Endodermal cell (in vitro differentiated cells): ENCODE results near the gene DNAAF5. TPM values are rescaled to one million over a fixed set of nuclear protein-coding genes. Genes with fewer than 3 reads are reported as not detected.

ENCODE experiments used
- DNase-seq: peaks from one replicate; pipeline ENCODE4 v3.0.0-alpha.2; 2017
- H3K27ac ChIP-seq: 2 replicates; pipeline ENCODE4 v1.5.1; 2013; ENCODE audit warnings: mild to moderate bottlenecking, low read depth, low read length, moderate library complexity
- H3K27me3 ChIP-seq: 2 replicates; pipeline ENCODE4 v1.6.1; 2013; ENCODE audit warnings: mild to moderate bottlenecking, low read length, moderate library complexity; ENCODE audit not compliant: insufficient read depth, control insufficient read depth, poor library complexity, severe bottlenecking
- H3K36me3 ChIP-seq: 2 replicates; pipeline ENCODE4 v1.7.0; 2013; ENCODE audit warnings: mild to moderate bottlenecking, low read length, moderate library complexity; ENCODE audit not compliant: control insufficient read depth, insufficient read depth
- H3K4me1 ChIP-seq: one replicate; pipeline ENCODE4 v1.7.0; 2013; ENCODE audit warnings: low read length; ENCODE audit not compliant: control insufficient read depth, insufficient read depth
- H3K4me3 ChIP-seq: 2 replicates; pipeline ENCODE4 v1.5.1; 2013; ENCODE audit warnings: mild to moderate bottlenecking, low read length, moderate library complexity
- H3K9ac ChIP-seq: 2 replicates; pipeline ENCODE4 v1.6.1; 2013; ENCODE audit warnings: mild to moderate bottlenecking, low read length, moderate library complexity; ENCODE audit not compliant: poor library complexity, severe bottlenecking; ENCODE audit errors: extremely low read depth
- H3K9me3 ChIP-seq: 2 replicates; pipeline ENCODE4 v1.6.1; 2013; ENCODE audit warnings: mild to moderate bottlenecking, low read length, moderate library complexity; ENCODE audit not compliant: control insufficient read depth
- H3K27ac Mint-ChIP-seq: 2 replicates; pipeline ENCODE4 v1.8.0; 2020; ENCODE audit warnings: mixed read lengths
- H3K27me3 Mint-ChIP-seq: 2 replicates; pipeline ENCODE4 v1.8.0; 2021; ENCODE audit warnings: mild to moderate bottlenecking, mixed read lengths; ENCODE audit not compliant: insufficient read depth
- H3K36me3 Mint-ChIP-seq: 2 replicates; pipeline ENCODE4 v1.8.0; 2020; ENCODE audit warnings: low read depth, mixed read lengths
- H3K4me1 Mint-ChIP-seq: 2 replicates; pipeline ENCODE4 v1.8.0; 2020; ENCODE audit warnings: mixed read lengths
- H3K4me3 Mint-ChIP-seq: 2 replicates; pipeline ENCODE4 v1.8.0; 2020; ENCODE audit warnings: mild to moderate bottlenecking, moderate library complexity, mixed read lengths
- H3K9me3 Mint-ChIP-seq: 2 replicates; pipeline ENCODE4 v1.8.0; 2020; ENCODE audit warnings: mild to moderate bottlenecking, mixed read lengths
- WGBS, 2 experiments: methylation state at CpG; one replicate each; pipeline versions ENCODE4 v1.1.5 to v1.1.7; 2013; ENCODE audit warnings: missing lambda C conversion rate in 2 of 2, mixed read lengths in 1 of 2; ENCODE audit not compliant: insufficient coverage in 1 of 2, insufficient read length in 1 of 2; 5-methylcytosine and 5-hydroxymethylcytosine counted together
- total RNA-seq, 2 donors: library from RNA; stranded (reverse); fragmentation: NEBNext Ultra II Directional in 1 of 2; extraction: Animal tissue kit (Norgen Biotek cat#: 25700) in 1 of 2; gene quantifications; 2 replicates in 1 of 2; 3 replicates in 1 of 2; pipeline ENCODE4 v1.2.1, GENCODE V29; 2021
- TF ChIP-seq, protein P1 (sequence below): fragments of 200-600 bp; sonication (generic); conservative IDR thresholded peaks from 2 replicates; pipeline ENCODE4 v1.5.0; 2021; ENCODE audit warnings: antibody characterized with exemption, mild to moderate bottlenecking

DNAAF5 gene
- total RNA-seq, 2 donors from 2014 or later: 54.2 to 54.3 TPM

DNA sequence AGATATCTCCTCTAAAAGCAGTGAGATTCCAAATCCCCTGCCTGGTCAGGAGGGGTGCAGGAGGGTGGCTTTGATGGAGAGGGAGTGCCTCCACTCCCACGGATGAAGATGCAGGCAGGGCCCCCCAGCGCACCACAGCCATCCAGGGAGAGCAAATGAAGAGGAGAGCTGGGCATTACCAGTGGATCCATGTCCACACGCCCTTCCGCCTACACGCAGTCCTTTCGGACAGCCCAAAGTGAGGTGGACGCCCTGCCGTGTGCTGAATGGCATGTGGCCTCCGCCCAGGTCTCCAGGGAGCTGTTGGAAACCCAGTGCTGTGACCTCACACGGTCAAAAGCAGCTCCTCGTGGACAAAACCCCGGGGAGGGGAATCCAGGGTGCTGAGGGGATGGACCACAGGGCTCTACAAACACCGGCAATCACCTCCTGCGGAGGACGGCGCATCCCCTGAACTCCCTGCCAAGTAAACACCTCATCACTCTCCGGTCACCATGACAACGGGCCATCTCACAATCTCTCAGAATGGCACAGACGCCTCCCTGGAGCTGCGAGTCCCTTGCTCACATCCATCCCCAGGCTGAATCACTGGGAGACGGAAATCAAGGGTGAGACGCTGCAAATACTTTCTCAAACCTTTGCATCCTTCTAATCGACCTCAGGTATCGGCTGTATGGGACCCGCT lies 35.0 kb upstream of the DNAAF5 start:
- Mint-ChIP-seq H3K27ac (no peak overlapping the region), H3K4me3 (no peak overlapping the region), H3K36me3 (peaks cover 69% of the 10 kb centered on the region), H3K27me3 (no peaks in the 10 kb centered on the region), H3K4me1 (no peaks in the 10 kb centered on the region), H3K9me3 (peaks cover 59% of the 10 kb centered on the region)
- no peaks in the 10 kb centered on the region for H3K27me3 ChIP-seq
- H3K9me3 ChIP-seq: peaks cover 23% of the 10 kb centered on the region
- WGBS, 2 experiments: 94% methylated on average over 22 to 25 of the region's 25 CpGs
- H3K4me1 ChIP-seq: no peaks in the 10 kb centered on the region
- H3K36me3 ChIP-seq: peaks cover 13% of the 10 kb centered on the region
- H3K4me3 ChIP-seq: no peak overlapping the region
- DNase-seq: peak; percentile 29
- H3K9ac ChIP-seq: no peak overlapping the region
- H3K27ac ChIP-seq: no peak overlapping the region
- TF ChIP-seq, protein P1, sequence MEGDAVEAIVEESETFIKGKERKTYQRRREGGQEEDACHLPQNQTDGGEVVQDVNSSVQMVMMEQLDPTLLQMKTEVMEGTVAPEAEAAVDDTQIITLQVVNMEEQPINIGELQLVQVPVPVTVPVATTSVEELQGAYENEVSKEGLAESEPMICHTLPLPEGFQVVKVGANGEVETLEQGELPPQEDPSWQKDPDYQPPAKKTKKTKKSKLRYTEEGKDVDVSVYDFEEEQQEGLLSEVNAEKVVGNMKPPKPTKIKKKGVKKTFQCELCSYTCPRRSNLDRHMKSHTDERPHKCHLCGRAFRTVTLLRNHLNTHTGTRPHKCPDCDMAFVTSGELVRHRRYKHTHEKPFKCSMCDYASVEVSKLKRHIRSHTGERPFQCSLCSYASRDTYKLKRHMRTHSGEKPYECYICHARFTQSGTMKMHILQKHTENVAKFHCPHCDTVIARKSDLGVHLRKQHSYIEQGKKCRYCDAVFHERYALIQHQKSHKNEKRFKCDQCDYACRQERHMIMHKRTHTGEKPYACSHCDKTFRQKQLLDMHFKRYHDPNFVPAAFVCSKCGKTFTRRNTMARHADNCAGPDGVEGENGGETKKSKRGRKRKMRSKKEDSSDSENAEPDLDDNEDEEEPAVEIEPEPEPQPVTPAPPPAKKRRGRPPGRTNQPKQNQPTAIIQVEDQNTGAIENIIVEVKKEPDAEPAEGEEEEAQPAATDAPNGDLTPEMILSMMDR: no peak

DNA sequence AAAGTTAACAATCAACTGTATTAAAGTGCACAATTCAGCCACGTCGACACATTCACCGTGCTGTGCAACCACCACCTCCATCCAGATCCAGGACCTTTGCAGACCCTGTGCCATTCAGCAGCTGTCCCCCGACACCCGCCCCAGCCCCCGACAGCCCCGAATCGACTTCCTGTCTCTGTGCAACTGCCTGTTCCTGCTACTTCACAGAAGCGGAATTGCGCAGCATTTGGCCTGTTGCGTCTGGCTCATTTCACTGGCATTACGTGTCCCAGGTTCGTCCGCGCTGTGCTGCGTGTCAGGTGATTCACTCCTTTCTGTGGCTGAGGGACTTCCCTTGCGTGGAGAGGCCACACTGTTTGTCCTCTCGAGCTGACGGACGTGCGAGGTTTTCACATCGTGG lies 33.2 kb upstream of the DNAAF5 start:
- Mint-ChIP-seq H3K36me3 (peaks cover 66% of the 10 kb centered on the region), H3K27ac (no peak overlapping the region)
- WGBS, 2 experiments: 96 to 97% methylated on average over 22 of the region's 22 CpGs

DNA sequence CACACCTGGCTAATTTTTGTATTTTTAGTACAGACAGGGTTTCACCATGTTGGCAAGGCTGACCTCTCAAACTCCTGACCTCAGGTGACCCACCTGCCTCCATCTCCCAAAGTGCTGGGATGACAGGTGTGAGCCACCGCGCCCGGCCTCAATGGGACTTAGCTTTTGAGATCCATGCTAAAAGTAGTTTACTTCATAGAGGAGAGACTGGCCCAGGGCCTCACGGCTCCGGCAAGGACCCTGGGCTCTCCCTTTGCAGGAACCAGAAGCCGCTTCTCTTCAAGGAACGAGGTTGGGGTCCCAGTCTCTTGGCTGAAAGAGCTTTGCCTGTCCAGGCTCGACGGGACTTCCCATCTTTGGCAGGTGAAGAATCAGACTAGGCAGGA lies 30.1 kb upstream of the DNAAF5 start:
- Mint-ChIP-seq H3K27ac (no peak overlapping the region), H3K4me1 (no peaks in the 10 kb centered on the region), H3K9me3 (peaks cover 16% of the 10 kb centered on the region), H3K36me3 (peaks cover 52% of the 10 kb centered on the region), H3K27me3 (no peaks in the 10 kb centered on the region), H3K4me3 (no peak overlapping the region)
- 92 to 97% methylated on average over 9 of the region's 9 CpGs for WGBS, 2 experiments
- no peak overlapping the region for H3K4me3 ChIP-seq
- H3K27me3 ChIP-seq: no peaks in the 10 kb centered on the region
- DNase-seq: no peak
- H3K9me3 ChIP-seq: no peaks in the 10 kb centered on the region
- no peak overlapping the region for H3K27ac ChIP-seq
- TF ChIP-seq, protein P1: no peak
- no peaks in the 10 kb centered on the region for H3K4me1 ChIP-seq
- H3K36me3 ChIP-seq: peaks cover 6% of the 10 kb centered on the region
- no peak overlapping the region for H3K9ac ChIP-seq

More for the DNA sequence above, 33.2 kb upstream of the DNAAF5 start:
- Mint-ChIP-seq H3K4me1 (no peaks in the 10 kb centered on the region), H3K27me3 (no peaks in the 10 kb centered on the region), H3K4me3 (no peak overlapping the region), H3K9me3 (peaks cover 44% of the 10 kb centered on the region)
- H3K4me3 ChIP-seq: no peak overlapping the region
- no peak overlapping the region for H3K9ac ChIP-seq
- DNase-seq: no peak
- TF ChIP-seq, protein P1: no peak
- no peaks in the 10 kb centered on the region for H3K27me3 ChIP-seq
- no peak overlapping the region for H3K27ac ChIP-seq
- H3K9me3 ChIP-seq: peaks cover 7% of the 10 kb centered on the region
- H3K36me3 ChIP-seq: peaks cover 13% of the 10 kb centered on the region
- no peaks in the 10 kb centered on the region for H3K4me1 ChIP-seq
